ENCODE measurements around the gene C1GALT1C1L.

C1GALT1C1L gene

DNA sequence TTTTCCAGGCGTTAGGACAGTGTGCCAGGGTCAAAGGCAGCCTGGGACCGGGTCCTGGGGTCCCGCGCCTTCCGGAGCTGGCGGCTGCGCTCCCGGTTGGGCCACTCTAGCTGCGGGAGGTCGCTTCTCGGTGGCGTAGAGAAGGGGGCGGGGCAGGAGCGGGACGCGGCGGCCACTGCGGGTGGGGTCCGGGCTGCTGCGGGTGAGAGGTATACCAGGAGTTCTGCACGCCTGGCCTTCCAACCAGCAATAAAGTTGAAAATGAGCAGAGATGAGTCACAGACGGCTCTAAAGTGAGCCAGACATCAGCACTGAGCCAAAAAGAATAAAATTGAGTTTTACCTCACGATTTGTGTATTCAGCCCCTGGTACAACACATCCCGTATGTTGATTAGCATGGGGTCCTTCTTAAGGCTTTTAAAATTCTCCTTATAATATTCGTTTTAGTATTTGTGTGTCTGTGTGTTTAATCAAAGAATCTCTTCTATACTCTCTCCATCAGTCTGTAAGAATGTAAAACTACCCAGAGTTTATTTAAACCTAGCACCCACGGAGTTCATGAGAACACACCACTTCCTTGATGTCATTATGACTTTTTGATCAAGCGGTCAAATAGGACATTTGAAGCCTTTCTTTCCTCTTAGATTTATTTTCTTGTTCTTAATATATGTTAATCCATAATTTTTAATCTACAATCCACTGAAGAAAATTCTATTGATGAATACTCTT, at the start of gene C1GALT1C1L:
Gene C1GALT1C1L, minus strand, starts transcription at position 108 of the 729 bp plus-strand sequence. Its CDS starts 107 bp downstream, at position 1.
- no peak within 1 kb of the TSS for H3K4me3 ChIP-seq (ENCODE audit: low read depth, low read length)
- TF ChIP-seq CTCF (IDR thresholded peaks at IDR 0.05; ENCODE audit: borderline replicate concordance, insufficient read depth, low read depth, low read length): no peak

- TF ChIP-seq CTCF (IDR thresholded peaks at IDR 0.05; ENCODE audit: borderline replicate concordance, insufficient read depth, low read depth, low read length): no peak
- no peak overlapping the region for H3K4me3 ChIP-seq (ENCODE audit: low read depth, low read length)
Measured at GRCh38 chr2:43725711-43726246, 49.5 kb upstream of the C1GALT1C1L start.

DNA sequence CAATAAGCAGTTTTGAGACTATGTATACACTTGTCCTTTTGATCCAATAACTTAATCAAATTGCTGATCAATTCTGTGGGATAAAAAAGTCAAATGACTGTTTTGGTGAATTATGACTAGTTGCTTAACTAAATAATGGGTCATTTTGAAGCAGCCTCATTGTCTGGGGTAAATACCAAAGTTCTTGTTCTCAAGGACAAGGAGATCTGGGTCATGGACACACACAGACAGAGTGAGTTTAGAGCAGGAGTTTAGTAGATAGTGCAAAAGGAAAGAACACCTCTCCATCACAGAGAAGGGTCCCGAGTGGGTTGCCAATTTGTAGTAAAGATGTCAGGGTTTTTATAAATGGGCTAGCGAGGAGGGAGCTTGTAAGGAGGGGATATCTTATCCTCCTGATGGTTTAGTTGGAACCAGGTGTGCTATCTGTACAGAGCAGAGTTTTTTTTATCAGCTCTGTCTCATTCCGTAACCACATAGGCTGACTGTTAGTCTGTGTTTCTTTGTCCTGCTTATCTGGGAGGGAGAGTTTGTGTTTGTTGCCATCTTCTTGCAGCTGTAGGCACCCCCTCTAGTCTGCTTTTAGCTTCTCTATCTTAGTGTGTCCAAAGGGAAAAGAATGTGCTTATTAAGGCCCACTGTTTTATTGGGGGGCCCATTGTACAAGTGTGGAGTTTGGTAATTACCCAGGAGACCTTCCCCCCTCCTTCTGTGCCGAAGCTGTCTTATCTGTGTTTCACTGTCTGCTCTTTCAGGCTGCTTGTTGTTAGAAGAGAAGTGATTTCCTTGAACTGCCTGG, 48.7 kb upstream of the C1GALT1C1L start:
- no peak overlapping the region for H3K4me3 ChIP-seq (ENCODE audit: low read depth, low read length)
- TF ChIP-seq CTCF (IDR thresholded peaks at IDR 0.05; ENCODE audit: borderline replicate concordance, insufficient read depth, low read depth, low read length): no peak

- no peak overlapping the region for H3K4me3 ChIP-seq (ENCODE audit: low read depth, low read length)
- TF ChIP-seq CTCF (IDR thresholded peaks at IDR 0.05; ENCODE audit: borderline replicate concordance, insufficient read depth, low read depth, low read length): no peak
Measured at GRCh38 chr2:43718530-43719124, 42.4 kb upstream of the C1GALT1C1L start.

DNA sequence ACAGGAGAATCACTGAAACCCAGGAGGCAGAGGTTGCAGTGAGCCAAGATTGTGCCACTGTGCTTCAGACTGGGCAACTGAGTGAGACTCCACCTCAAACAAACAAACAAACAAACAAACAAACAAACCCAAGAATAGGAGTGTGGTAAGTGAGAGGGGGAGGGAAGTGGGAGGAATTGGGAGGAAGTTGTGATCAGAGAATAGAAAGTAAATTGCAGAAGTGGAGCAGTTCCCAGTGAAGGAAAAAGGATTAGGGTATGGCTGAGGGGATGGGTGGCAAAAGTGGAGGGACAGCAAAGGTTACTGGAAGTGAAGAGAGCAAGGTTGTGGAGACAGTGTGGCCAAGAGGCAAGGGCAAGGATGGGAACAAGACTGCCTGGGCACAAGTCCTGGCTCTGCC, 41.1 kb upstream of the C1GALT1C1L start:
- H3K4me3 ChIP-seq (ENCODE audit: low read depth, low read length): no peak overlapping the region
- TF ChIP-seq CTCF (IDR thresholded peaks at IDR 0.05; ENCODE audit: borderline replicate concordance, insufficient read depth, low read depth, low read length): no peak

DNA sequence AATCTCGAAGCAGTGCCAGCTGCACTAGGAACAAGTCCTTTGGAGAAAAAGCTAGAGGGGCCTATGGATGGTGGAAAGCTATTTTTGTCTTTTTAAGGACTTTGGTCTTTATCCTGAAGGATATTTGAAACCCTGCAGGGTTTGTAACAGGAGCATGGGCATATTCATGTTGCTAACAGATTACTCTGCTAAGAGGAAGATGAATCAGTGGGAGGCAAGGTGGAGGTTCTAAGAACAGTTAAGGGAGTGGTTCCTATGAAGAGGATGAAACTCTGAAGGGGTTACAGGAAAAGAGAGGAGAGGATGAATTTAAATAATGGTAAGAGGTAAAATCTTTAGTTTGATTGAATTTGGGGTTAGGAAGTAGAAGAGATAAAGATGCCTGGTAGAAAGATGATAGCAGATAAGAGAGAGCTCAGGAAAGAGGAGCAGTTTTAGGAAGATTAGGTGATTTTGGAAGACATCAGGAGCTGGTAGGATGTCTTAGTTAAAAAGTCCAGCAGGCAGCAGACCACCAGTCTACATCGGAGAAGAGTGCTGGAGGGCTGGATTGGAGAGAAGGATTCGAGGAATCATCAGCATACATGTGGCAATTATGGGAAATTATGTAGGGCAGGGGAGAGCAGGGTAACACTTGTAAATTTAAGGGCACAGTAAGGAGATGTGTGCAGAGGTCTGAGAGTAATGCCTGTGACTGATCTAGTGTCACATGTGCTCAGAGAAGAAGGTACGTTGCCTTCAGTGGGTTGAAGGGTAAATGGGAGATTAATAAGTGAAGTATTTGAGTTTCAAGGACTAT, 39.3 kb upstream of the C1GALT1C1L start:
- TF ChIP-seq CTCF (IDR thresholded peaks at IDR 0.05; ENCODE audit: borderline replicate concordance, insufficient read depth, low read depth, low read length): no peak
- no peak overlapping the region for H3K4me3 ChIP-seq (ENCODE audit: low read depth, low read length)

All from GM12875 (cell line).